HL-60 (cell line): ENCODE measurements around the gene RAB11B.
A peak's percentile ranks its signal among the peaks of the same experiment; 100 is the strongest.

Experiments used
- DNase-seq, 2 experiments: peaks; one replicate each; pipeline ENCODE4 v3.0.0-alpha.2; 2010 to 2020; ENCODE audit warnings: low read depth in 1 of 2, low spot score in 1 of 2
- H3K27ac ChIP-seq: fragments of 250-450 bp; sonication (Bioruptor Pico); replicated peaks from 2 replicates; pipeline ENCODE4 v1.5.1; 2020; ENCODE audit warnings: mild to moderate bottlenecking, moderate library complexity
- H3K27me3 ChIP-seq: fragments of 250-450 bp; sonication (Bioruptor Pico); 2 replicates; pipeline ENCODE4 v1.5.1; 2021; ENCODE audit warnings: mild to moderate bottlenecking, moderate library complexity; ENCODE audit not compliant: insufficient read depth, poor library complexity, severe bottlenecking
- H3K4me3 ChIP-seq: replicated peaks from 2 replicates; pipeline ENCODE4 v1.5.1; 2011; ENCODE audit warnings: mild to moderate bottlenecking, control low read depth, low read length; ENCODE audit not compliant: insufficient read depth
- GABPA ChIP-seq: IDR thresholded peaks from 2 replicates; pipeline ENCODE4 v1.6.1; 2012; ENCODE audit warnings: low read depth
- POLR2AphosphoS5 ChIP-seq: IDR thresholded peaks from 2 replicates; pipeline ENCODE4 v1.6.1; 2012; ENCODE audit warnings: low read depth
- SPI1 ChIP-seq: IDR thresholded peaks from 2 replicates; pipeline ENCODE4 v1.6.1; 2012; ENCODE audit warnings: low read depth, mild to moderate bottlenecking, borderline replicate concordance
- microRNA-seq: library from miRNA; unstranded; fragments of <30 nt; microRNA quantifications from one replicate; pipeline ENCODE4, GENCODE V29; 2018
- TF ChIP-seq, protein P1 (sequence below): IDR thresholded peaks from one replicate; pipeline ENCODE4 v1.5.1; 2011; ENCODE audit warnings: low read length, control low read depth, inconsistent platforms; ENCODE audit not compliant: insufficient read depth
- TF ChIP-seq, protein P2 (sequence below): IDR thresholded peaks from 2 replicates; pipeline ENCODE4 v1.6.1; 2012; ENCODE audit warnings: low read depth; ENCODE audit not compliant: insufficient replicate concordance

RAB11B gene

DNA sequence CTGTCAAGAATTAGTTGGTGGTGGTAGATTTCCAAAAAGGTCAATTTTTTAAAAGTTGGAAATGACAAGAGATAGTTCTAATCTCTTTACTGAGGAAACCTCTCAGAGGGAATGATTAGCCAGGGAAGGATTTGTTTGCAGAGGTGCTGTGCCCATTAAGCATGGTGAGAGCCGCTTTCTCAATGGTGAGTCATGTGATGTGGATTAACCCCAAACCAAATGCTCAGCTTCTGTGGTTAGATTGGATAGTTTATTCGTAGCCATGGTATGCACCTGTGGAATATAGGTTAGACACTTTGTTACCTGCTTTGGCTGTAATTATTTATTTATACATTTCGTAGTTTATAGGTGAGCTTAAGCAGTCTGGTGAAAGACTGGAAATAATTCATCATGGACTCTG is 61.7 kb downstream of the RAB11B start:
- Histone ChIP-seq H3K27ac (no peak overlapping the region), H3K27me3 (no peaks in the 10 kb centered on the region), H3K4me3 (no peak overlapping the region)
- DNase-seq: peak in 1 of 2 experiments; percentile 32
- TF ChIP-seq SPI1 (no peak), POLR2AphosphoS5 (no peak), GABPA (no peak)
- TF ChIP-seq, protein P1, sequence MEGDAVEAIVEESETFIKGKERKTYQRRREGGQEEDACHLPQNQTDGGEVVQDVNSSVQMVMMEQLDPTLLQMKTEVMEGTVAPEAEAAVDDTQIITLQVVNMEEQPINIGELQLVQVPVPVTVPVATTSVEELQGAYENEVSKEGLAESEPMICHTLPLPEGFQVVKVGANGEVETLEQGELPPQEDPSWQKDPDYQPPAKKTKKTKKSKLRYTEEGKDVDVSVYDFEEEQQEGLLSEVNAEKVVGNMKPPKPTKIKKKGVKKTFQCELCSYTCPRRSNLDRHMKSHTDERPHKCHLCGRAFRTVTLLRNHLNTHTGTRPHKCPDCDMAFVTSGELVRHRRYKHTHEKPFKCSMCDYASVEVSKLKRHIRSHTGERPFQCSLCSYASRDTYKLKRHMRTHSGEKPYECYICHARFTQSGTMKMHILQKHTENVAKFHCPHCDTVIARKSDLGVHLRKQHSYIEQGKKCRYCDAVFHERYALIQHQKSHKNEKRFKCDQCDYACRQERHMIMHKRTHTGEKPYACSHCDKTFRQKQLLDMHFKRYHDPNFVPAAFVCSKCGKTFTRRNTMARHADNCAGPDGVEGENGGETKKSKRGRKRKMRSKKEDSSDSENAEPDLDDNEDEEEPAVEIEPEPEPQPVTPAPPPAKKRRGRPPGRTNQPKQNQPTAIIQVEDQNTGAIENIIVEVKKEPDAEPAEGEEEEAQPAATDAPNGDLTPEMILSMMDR: no peak
- TF ChIP-seq, protein P2, sequence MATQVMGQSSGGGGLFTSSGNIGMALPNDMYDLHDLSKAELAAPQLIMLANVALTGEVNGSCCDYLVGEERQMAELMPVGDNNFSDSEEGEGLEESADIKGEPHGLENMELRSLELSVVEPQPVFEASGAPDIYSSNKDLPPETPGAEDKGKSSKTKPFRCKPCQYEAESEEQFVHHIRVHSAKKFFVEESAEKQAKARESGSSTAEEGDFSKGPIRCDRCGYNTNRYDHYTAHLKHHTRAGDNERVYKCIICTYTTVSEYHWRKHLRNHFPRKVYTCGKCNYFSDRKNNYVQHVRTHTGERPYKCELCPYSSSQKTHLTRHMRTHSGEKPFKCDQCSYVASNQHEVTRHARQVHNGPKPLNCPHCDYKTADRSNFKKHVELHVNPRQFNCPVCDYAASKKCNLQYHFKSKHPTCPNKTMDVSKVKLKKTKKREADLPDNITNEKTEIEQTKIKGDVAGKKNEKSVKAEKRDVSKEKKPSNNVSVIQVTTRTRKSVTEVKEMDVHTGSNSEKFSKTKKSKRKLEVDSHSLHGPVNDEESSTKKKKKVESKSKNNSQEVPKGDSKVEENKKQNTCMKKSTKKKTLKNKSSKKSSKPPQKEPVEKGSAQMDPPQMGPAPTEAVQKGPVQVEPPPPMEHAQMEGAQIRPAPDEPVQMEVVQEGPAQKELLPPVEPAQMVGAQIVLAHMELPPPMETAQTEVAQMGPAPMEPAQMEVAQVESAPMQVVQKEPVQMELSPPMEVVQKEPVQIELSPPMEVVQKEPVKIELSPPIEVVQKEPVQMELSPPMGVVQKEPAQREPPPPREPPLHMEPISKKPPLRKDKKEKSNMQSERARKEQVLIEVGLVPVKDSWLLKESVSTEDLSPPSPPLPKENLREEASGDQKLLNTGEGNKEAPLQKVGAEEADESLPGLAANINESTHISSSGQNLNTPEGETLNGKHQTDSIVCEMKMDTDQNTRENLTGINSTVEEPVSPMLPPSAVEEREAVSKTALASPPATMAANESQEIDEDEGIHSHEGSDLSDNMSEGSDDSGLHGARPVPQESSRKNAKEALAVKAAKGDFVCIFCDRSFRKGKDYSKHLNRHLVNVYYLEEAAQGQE: no peak

DNA sequence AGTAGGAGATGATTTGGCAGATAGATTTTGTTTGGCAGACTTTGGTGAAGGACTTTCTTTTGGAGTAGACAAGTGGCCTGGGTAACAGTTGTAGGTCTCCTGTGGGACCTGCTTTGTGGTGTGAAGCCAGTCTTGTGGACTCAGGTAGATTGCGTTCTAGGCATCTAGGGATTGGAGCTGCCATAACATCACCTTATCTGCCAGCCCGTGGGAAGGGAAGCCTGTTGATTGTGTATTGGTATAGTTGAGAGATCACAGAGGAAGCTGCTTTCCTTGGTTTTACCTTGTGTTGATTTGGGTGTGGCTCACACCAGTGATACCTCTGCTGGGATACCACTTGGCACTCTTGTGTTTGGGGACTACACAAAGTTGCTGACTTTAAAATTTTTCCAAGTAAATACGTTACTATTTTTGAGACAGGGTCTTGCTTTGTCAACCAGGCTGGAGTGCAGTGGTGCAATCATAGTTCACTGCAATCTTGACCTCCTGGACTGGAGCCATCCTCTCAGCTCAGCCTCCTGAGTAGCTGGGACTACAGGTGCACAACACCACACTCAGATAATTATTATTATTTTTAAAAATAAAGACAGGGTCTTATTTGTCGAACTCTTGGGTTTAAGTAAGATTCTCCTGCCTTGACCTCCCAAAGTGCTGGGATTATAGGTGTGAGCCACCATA is 62.4 kb downstream of the RAB11B start:
- Histone ChIP-seq H3K4me3 (no peak overlapping the region), H3K27ac (no peak overlapping the region), H3K27me3 (no peaks in the 10 kb centered on the region)
- DNase-seq: no peak
- no peak for TF ChIP-seq SPI1
- TF ChIP-seq POLR2AphosphoS5: no peak
- TF ChIP-seq, protein P1: no peak

DNA sequence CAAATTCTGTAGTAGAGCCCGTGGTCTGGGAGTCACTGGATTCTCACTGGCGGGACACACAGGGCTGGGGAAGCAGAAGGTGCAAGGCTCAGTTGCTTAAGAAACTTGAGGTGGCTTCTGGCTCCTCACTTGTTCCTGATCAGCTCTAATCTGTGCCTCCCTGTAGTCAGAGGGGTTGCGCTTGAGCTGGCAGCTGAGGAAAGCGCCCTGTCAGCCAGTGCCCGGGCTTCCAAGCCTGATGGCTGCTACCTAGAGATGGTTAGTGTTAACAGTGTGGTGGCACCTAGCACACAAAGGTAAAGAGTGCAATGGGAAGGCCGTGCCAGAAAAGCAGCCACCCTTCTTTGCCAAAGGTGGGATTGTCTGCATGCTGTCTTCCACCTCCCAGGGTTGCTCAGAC is 63.5 kb downstream of the RAB11B start:
- no peak for DNase-seq
- Histone ChIP-seq H3K4me3 (no peak overlapping the region), H3K27me3 (no peaks in the 10 kb centered on the region), H3K27ac (no peak overlapping the region)
- TF ChIP-seq GABPA: no peak
- TF ChIP-seq, protein P1: no peak
- no peak for TF ChIP-seq SPI1
- TF ChIP-seq POLR2AphosphoS5: no peak
- TF ChIP-seq, protein P2: no peak

Small RNAs within 50 kb of the gene (microRNA-seq; reads per million reads assigned to microRNA genes)
- gene MIR4999: 1.8 reads per million
